Measurements from ENCODE around the gene TMEM163. TPM values are rescaled to one million over a fixed set of nuclear protein-coding genes. Genes with fewer than 3 reads are reported as not detected.
"Not testable (repeated sequence)": the region's sequence is repeated elsewhere in the genome, so short reads cannot be mapped to it uniquely, and the experiment has no call there.

The TMEM163 gene
- total and polyA plus RNA-seq, 2 donors (not counting 3 experiments of a cell fraction or from before 2014, with no cell fraction given): 1.0 to 2.8 TPM

GRCh38 chr2:134724341-134724740 lies 5.5 kb upstream of the TMEM163 start:
- no peak overlapping the region for H2AFZ ChIP-seq (ENCODE audit: low read depth, low read length)
- H3K4me2 ChIP-seq (ENCODE audit: insufficient read depth, low read length): no peak overlapping the region
- BruUV-seq (replicated peaks): no TSS peak
- no peaks in the 10 kb centered on the region for H3K79me2 ChIP-seq (ENCODE audit: control insufficient read depth, insufficient read depth, low read length)
- H3K9me1 ChIP-seq (replicated peaks; ENCODE audit: control insufficient read depth, extremely low read depth, insufficient read depth, low read length): no peaks in the 10 kb centered on the region
- H3K4me3 ChIP-seq (replicated peaks in 1 of 3; ENCODE audit: insufficient read depth in 1 of 3, low read depth in 1 of 3, low read length in 3 of 3): no peak overlapping the region
- no peak for FAIRE-seq
- intact Hi-C loops (cut with micrococcal nuclease): no loop called here
- H3K9ac ChIP-seq (replicated peaks; ENCODE audit: extremely low read depth, insufficient read depth, low read length): no peak overlapping the region
- no peaks in the 10 kb centered on the region for H3K9me3 ChIP-seq (replicated peaks; ENCODE audit: control insufficient read depth, insufficient read depth, low read length)
- no peaks in the 10 kb centered on the region for H3K36me3 ChIP-seq (ENCODE audit: control insufficient read depth in 2 of 2, extremely low read depth in 1 of 2, insufficient read depth in 2 of 2, low read length in 2 of 2)
- H3K27ac ChIP-seq (ENCODE audit: insufficient read depth, low read depth, low read length): no peak overlapping the region
- ChIA-PET CTCF (interaction anchor here (1.1 kb wide), 1 partner anchor 165 kb away, joined by 3 read pairs; no protein-coding TSS in a partner anchor), POLR2A (no interaction called here)
- no peaks in the 10 kb centered on the region for H4K20me1 ChIP-seq (replicated peaks; ENCODE audit: control insufficient read depth, extremely low read depth, insufficient read depth, low read length)
- DNase-seq (ENCODE audit: low read depth, low spot score): no peak
- dilution Hi-C loops (cut with MboI; ENCODE audit: extremely low pct_ligation_motif_present, low sequenced_read_pairs): no loop called here
- TF ChIP-seq POLR2A (IDR thresholded peaks at IDR 0.05; ENCODE audit: low read depth, low read length) (no peak), MAX (IDR thresholded peaks at IDR 0.05; ENCODE audit: insufficient read depth, insufficient read length) (no peak), CTCF (IDR thresholded peaks at IDR 0.05; ENCODE audit: extremely low read depth in 1 of 2, insufficient read depth in 1 of 2, low read depth in 1 of 2, low read length in 2 of 2) (no peak), JUN (IDR thresholded peaks at IDR 0.05; ENCODE audit: borderline replicate concordance, insufficient read depth, insufficient read length, low read depth) (no peak), MYC (IDR thresholded peaks at IDR 0.05; ENCODE audit: low read depth, low read length) (no peak), GATA2 (IDR thresholded peaks at IDR 0.05; ENCODE audit: insufficient read depth, insufficient read length, low read depth, low read length) (no peak), EZH2 (IDR thresholded peaks at IDR 0.05; ENCODE audit: borderline replicate concordance, low read depth, low read length, severe bottlenecking) (no peak), FOS (IDR thresholded peaks at IDR 0.05; ENCODE audit: borderline replicate concordance, insufficient read depth, low read length) (no peak), POLR2AphosphoS5 (IDR thresholded peaks at IDR 0.05; ENCODE audit: insufficient read depth, low read depth, low read length) (no peak)
- H3K27me3 ChIP-seq (ENCODE audit: control insufficient read depth in 2 of 2, insufficient read depth in 2 of 2, low read length in 2 of 2): peaks cover 17 to 43% of the 10 kb centered on the region in 2 experiments
- H3K4me1 ChIP-seq (ENCODE audit: control insufficient read depth, extremely low read depth, insufficient read depth, low read length): peaks cover 4% of the 10 kb centered on the region

GRCh38 chr2:134723742-134724141 lies 4.9 kb upstream of the TMEM163 start:
- H4K20me1 ChIP-seq (replicated peaks; ENCODE audit: control insufficient read depth, extremely low read depth, insufficient read depth, low read length); H3K9ac ChIP-seq (replicated peaks; ENCODE audit: extremely low read depth, insufficient read depth, low read length); DNase-seq (ENCODE audit: low read depth, low spot score); intact Hi-C loops (cut with micrococcal nuclease); H3K4me1 ChIP-seq (ENCODE audit: control insufficient read depth, extremely low read depth, insufficient read depth, low read length); H2AFZ ChIP-seq (ENCODE audit: low read depth, low read length); POLR2A ChIA-PET; dilution Hi-C loops (cut with MboI; ENCODE audit: extremely low pct_ligation_motif_present, low sequenced_read_pairs); FAIRE-seq; H3K4me3 ChIP-seq (replicated peaks in 1 of 3; ENCODE audit: insufficient read depth in 1 of 3, low read depth in 1 of 3, low read length in 3 of 3); H3K79me2 ChIP-seq (ENCODE audit: control insufficient read depth, insufficient read depth, low read length); H3K4me2 ChIP-seq (ENCODE audit: insufficient read depth, low read length); H3K9me3 ChIP-seq (replicated peaks; ENCODE audit: control insufficient read depth, insufficient read depth, low read length); BruUV-seq (replicated peaks); H3K27ac ChIP-seq (ENCODE audit: insufficient read depth, low read depth, low read length); H3K36me3 ChIP-seq (ENCODE audit: control insufficient read depth in 2 of 2, extremely low read depth in 1 of 2, insufficient read depth in 2 of 2, low read length in 2 of 2); H3K9me1 ChIP-seq (replicated peaks; ENCODE audit: control insufficient read depth, extremely low read depth, insufficient read depth, low read length): not testable (repeated sequence)
- peaks cover 18 to 47% of the 10 kb centered on the region in 2 experiments for H3K27me3 ChIP-seq (ENCODE audit: control insufficient read depth in 2 of 2, insufficient read depth in 2 of 2, low read length in 2 of 2)
- CTCF ChIA-PET: interaction anchor here (1.1 to 1.8 kb wide), 2 partner anchors 66 to 165 kb away, joined by 3 to 6 read pairs; no protein-coding TSS in a partner anchor
